A673 (cell line): ENCODE data around the gene SPNS3.

Experiments
- CTCF ChIP-seq: fragments of 300-800, 200-600 bp; sonication (generic); conservative IDR thresholded peaks from 2 replicates; pipeline ENCODE4 v1.5.1; 2017; ENCODE audit warnings: low read depth, mild to moderate bottlenecking, antibody characterized with exemption, low read length, moderate library complexity, mixed read lengths
- EZH2 ChIP-seq: fragments of 200-600 bp; sonication (generic); IDR thresholded peaks from 2 replicates; pipeline ENCODE4 v1.6.1; 2017; ENCODE audit warnings: borderline replicate concordance, low read depth, mild to moderate bottlenecking, mixed read lengths, antibody characterized with exemption, low read length; ENCODE audit not compliant: poor library complexity, severe bottlenecking

GRCh38 chr17:4498461-4499397 lies 65.0 kb downstream of the SPNS3 start, which contains the start of gene SPNS2:
- TF ChIP-seq CTCF (no peak), EZH2 (no peak)
